Dedifferentiated amniotic fluid mesenchymal stem cell (primary cell): ENCODE data around the gene OSBPL3.

Experiments
- DNase-seq: peaks from one replicate; pipeline ENCODE4 v3.0.0-alpha.2; 2016; ENCODE audit errors: extremely low spot score

Gene OSBPL3

DNA sequence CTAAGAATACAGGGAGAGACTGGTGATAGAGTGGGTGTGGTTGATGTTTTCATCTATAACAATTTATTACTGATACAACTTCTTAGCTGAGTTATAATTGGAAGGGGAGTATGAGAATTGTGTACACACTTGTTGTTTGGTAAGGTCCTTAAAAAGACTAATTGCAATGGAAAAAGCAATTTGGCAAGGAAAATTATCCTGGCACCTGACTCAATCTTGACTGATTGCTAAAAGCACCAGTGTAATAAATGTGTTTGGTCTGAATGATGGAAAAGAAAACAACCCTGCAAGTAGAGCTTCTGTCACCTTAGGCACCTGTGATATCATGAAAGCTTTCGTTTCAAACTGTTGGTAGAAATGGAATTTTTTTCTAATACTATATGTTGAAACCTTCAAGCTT, 216.0 kb downstream of the OSBPL3 start:
- DNase-seq, result no peak

DNA sequence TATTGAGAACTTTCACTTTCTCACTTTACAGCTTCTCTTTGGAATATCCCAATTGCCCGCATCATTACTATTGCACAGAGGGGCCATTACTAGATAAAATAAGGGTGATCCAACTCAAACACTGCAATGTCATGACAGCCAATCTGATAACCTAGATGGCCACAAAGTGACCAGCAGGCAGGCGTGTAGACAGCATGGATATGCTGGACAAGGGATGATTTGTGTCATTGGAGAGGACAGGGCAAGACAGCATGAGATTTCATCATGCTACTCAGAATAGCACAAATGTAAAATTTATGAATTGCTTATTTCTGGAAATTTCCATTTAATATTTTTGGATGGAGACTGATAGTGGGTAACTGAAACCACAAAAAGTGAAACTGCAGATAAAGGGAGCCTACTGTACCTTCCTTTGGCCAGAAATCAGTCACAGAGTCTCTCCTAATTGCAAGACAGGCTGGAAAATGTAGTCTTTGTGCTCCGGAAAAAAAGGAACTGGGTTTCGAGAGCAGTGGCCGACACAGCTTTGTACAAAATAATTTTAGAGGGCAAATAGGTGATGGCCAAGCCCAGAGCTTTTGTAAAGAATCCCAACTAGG, 216.6 kb downstream of the OSBPL3 start:
- DNase-seq, result no peak

DNA sequence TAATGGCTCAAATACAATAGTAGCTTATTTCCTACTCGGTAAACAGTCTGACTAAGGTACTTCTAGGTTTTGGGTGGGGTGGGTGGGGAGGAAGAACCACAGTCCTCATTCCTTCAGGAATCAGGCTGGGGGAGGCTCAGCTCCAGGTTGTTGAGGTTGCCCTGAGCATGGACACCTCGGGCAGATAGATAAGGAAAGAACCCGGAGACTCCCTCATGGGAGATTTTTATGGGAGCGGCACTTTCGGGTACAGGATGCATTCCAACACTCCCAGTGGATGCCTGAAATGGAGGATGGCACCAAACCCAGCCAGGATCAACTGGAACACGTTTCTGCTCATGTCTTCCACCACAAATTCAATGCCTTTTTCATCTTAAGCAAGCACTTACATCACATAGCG, 217.2 kb downstream of the OSBPL3 start:
- no peak for DNase-seq

DNA sequence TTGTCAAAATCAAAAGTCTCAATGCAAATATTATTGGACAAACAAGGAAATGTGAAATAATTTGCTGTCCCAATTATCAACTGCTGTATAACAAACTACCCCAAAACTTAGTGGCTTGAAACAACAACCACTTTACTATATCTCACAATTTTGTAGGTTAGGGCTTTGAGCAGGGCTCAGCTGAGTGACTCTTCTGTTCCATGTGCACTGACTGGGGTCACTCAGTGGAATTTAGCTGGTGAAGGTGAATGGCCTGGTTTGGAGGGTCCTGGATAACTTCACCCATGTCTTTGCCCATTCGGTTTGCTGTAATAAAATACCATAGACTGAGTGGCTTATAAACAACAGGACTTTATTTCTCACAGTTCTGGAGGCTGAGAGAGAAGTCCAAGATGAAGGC, 219.0 kb downstream of the OSBPL3 start:
- no peak for DNase-seq

DNA sequence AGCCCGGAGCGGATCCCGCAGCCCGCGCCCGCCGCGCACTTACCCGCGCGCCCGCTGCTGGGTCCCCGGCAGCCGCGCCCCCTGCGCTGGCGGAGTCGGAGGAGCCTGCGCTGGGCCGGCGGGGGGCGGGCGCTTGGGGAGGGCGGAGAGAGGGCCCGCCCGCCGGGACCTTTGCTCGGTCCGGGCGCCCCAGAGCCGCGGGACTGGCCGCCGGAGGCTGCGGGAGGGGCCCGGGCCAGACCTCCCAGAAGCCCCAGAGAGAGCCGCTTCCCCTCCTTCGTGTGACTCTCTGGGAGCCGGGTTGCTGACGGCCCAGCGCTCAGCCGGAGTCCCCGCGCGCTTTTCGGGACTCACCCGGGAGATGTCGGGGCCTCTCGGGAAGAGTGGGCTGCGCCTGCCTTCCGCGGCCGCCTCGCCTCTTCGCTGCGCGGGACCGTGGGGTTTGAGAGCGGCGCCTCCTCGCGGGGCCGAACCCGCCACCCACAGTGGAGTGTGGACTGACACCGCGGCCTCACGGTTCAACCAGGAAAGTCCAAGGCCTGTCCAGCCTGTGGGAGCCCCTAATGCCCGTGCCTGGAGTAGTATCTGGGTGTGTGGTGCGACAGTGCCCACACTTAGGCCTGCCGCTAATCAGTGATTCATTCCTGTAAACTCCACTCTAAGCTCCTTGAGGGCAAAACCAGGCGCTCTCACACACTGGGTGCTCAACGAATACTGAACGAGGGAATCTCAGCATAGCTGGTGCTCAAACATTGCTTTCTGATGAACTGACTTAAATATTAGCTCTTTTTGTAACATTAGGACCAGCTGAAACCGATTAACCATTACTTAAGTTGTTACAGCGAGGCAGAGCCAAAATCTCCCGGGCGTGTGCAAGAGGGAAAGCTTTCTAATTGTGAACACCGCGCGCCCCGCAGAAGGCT, 222.4 kb downstream of the OSBPL3 start, which contains the start of gene GSDME:
Gene GSDME (minus strand): TSS at position 112 of the 923 bp plus-strand sequence. CDS start 7,690 bp downstream, outside the sequence.
- DNase-seq, result peak; percentile 62

DNA sequence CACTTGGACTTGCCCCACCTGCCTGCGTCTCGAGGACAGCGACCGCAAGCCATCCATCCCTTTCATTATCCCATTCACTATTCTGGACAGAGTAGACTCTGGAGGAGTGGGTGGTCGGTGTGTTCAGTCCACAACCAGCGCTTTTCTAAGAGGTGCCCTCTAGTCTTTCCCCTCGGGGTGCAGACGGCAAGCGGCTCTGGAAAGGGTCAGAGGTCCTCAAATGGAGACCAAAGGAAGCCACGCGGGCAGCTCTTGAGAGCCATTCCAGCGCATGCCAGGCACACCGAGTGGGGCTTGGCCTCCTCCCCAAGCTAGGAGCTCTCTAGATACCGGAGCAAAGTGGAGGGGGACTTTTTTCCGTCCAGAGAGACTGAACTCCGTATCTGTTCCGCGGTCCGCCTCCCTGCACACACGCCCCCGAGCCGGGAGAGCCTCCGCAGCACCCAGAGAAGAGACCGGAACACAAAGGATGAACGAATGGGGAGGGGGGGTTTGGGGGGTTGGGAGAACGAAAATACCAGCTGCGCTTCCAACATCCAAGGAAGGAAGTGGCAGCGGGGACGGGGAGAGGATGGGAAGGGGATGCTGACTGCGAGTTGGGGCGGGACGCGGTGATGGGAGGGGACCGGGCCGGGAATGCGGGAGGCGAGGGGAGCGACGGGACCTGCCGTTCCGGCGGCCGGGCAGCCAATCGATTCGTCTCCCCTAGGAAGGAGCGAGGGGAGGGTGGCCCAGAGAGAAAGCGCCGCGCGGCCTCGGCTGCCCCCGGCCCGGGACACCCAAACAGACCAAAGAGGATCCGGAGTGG, 223.2 kb downstream of the OSBPL3 start:
- peak; percentile 46 for DNase-seq

DNA sequence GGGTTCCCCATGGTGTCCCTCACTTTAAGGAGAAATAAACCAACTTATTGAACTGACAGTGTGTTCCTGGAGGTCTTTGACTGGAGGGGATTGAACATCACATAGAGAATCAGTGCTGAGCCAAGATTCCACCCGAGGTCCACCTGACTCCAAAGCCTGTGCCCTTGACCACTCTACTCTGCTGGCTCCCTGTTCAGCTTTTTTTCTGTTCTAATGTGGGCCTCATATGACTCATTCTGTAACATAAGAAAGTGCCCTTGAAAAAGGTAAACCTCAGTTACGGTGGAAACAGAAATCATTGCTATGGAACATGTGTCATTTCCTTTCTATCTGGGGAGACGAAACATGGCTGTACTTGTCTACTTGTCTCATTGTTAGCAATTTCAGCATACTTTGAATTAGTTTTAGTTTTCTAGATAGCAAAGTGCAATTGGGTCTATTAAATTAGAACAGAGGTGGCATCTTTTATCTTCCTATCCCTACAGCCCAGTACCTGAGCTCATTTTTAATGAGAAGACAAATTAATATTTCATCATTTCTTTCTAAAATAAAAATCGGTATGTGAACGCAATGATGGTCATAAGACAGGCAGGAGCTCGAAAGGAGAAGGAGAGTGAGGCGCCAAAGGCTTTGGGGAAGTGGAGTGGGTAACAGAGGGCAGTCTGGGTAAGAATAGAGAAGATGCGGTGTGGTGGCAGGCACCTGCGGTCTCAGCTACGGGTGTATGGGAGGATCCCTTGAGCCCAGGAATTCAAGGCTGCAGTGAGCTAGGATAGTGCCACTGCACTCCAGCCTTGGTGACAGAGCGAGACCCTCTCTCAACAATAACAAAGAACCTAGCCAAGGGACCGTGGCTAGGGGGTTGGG, 224.2 kb downstream of the OSBPL3 start:
- DNase-seq, result no peak

DNA sequence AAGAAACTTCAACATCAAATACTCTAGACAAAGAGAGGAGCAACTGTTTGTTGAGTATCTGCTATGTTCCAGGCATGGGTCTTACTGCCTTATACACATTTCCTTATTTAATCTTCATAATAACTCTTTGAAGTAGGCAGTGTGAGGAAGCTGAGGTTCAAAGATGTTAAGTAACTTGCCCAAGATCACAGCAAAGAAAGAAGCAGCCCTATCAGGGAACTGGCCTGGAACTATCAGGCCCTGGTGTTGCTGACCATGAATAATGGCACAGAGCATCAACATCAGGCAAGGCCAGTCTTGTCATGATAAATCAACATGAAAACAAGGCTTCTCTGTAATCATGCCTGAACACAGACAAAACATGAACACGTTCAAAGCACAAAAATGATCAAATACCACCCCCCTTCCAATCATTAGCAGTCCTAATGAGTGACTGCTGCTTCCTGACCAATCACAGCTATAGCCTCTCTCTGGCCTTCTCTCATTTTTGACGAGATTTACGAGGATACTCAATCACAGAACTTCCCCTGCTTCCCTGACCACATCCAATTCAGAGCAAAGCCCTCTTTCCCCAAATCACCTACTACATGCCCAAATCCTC, 225.0 kb downstream of the OSBPL3 start:
- no peak for DNase-seq

DNA sequence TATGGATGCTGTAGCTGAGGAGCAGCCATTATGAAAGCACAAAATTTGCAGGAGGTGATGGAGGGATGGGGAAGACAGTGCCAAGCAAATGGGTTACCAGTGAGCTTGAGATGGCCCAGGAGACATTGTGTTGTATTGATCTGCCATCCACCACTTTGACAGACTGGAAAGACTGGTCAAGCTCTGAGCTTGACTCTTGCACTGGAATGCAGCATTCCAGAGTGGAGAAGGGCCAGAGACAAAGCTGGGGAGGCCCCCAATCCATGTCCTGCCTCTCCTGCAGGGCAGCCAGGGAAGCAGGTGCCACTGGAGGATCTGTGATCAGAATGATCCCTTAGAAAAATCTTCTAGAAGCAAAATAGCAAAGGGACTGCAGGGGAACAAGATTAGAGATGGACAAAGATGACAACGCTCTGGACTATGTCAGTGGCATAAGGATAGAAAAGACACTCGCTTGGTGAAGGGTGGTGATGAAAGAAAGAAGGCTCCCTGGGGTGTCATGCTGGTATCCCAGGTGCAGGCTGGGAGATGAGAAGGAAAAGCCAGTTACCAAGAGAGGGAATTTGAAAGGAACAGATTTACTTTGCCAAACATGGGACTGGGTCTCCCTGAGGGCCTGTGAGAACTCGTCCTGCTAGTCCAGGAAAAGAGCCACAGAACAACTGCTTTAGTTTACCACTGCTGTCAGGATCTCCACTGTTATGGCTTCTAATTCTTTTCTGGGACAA, 227.7 kb downstream of the OSBPL3 start:
- no peak for DNase-seq

DNA sequence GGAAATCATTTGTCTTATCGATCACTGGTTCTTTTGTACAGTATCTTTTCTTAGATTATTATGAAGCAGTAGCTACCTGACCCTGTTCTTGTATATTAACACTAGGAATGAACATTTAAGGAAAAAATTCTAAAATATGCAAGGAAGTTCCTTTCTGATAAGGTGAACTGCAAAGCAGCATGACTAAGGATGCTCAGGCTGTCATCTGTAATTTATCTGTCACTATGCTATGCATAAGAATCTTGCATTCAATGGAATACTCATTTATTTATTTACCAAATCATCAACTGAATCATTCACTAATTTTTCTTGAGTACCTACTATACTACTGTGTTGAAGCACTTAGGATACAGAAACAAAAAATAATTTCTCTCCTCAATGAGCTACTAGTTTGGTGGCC, 228.5 kb downstream of the OSBPL3 start:
- no peak for DNase-seq

DNA sequence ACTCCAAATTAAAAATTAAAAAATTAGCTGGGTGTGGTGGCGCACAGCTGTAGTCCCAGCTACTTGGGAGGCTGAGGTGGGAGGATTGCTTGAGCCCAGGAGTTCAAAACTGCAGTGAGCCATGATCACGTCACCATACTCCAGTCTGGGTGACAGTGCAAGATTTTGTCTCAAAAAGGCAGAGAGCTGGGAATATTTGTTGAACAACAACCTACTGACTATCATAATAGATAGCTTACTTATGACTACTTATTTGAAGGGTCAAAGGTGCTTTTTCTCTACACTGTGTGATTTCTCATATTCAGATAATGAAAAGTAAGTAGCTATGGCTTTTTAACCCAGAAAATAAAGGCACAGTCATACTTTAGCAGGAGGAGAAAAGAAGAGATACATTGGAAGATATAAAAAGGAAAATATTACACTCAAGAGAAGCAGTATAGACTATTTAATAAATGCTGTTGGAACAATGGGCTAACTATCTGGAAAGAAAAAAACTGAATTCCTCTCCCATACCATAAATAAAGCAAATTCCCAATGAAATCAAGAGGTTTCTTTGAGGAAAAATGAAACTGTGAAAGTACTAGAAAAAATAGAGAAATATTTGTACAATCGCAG, 229.4 kb downstream of the OSBPL3 start:
- no peak for DNase-seq

DNA sequence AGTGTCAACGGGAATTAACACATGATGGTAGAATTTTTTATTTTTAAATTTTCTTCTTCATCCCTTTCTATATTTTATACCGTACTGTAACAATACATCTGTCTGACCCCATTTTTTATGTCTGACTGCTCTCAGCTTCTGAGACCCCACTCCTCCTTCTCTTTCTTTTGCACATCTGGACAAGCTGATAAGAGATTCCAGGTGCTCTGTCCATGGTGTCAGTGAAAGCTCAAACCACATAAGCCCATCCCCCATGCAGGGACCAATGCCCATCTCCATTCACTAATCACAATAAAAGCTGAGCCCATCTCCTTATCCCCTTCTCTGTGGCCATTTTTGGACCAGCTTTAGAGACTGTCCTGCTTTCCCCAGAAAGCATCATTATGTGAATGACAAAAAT, 231.5 kb downstream of the OSBPL3 start:
- no peak for DNase-seq
